ENCODE measurements around the gene MAFG.

The MAFG gene

DNA sequence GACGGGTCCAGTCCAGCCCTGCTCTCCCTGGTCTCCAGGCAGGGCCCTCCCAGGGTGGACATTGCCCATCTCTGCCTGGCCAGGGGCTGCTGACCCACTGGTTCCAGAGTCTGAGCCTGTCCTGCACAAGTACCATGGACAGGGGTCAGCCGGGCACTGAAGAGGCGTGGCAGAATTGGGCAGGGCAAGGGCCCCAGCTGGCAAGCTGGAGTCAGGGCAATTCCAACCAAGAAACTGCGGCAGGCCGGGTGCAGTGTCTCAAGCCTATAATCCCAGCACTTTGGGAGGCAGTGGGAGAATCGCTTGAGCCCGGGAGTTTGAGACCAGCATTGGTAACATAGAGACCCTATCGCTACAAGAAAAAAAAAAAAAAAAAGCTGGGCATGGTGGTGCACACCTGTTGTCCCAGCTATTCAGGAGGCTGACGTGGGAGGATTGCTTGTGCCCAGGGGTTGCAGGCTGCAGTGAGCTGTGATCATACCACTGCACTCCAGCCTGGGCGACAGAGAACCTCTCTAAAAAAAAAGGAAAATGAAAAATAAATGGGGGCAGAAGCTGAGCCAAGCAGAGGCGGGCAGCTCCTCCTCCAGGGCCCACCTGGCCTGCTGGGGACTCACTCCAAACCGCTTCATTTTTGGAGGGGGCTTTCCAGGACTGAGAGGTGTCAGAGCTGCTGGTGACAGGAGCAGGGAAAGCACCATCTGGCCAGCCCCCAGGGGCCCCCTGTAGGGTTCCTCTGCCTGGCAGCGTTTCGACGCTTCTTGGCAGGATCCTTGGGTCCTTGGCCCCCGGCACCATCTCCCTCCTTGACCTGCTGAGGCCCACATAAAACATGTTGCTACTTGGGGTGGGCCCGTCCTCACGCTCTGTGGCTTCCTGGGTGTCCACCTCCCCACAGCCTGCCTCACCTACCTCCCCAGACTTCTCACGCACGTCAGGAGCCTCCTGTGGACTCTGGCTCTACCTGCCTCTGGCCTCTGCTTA, 2.9 kb upstream of the MAFG start:
- peaks cover 8 to 83% (median 27%) of the 10 kb centered on the region in 11 experiments; a peak in 15 of 22 replicates for H4K20me1 ChIP-seq
- H3K27ac ChIP-seq: no peak overlapping the region
- peaks cover 15 to 24% (median 19%) of the 10 kb centered on the region in 11 experiments for H3K27me3 ChIP-seq
- no peaks in the 10 kb centered on the region for H3K9me3 ChIP-seq (replicated peaks in 1 of 11)
- no peak for TF ChIP-seq Cebpa-rat (IDR thresholded peaks at IDR 0.05)
- H3K4me3 ChIP-seq: no peak overlapping the region
- H3K4me2 ChIP-seq: peak overlapping the region in 10 of 11 experiments; percentile 16 to 97 (median 61); a peak in 18 of 22 replicates
- peaks cover 0 to 28% (median 18%) of the 10 kb centered on the region in 11 experiments; a peak in 11 of 22 replicates for H3K36me3 ChIP-seq
- peaks cover 29 to 81% (median 64%) of the 10 kb centered on the region in 10 experiments for H3K4me1 ChIP-seq
- peak overlapping the region in 3 of 11 experiments; percentile 32 to 52 (median 38); a peak in 3 of 22 replicates for H3K9ac ChIP-seq

DNA sequence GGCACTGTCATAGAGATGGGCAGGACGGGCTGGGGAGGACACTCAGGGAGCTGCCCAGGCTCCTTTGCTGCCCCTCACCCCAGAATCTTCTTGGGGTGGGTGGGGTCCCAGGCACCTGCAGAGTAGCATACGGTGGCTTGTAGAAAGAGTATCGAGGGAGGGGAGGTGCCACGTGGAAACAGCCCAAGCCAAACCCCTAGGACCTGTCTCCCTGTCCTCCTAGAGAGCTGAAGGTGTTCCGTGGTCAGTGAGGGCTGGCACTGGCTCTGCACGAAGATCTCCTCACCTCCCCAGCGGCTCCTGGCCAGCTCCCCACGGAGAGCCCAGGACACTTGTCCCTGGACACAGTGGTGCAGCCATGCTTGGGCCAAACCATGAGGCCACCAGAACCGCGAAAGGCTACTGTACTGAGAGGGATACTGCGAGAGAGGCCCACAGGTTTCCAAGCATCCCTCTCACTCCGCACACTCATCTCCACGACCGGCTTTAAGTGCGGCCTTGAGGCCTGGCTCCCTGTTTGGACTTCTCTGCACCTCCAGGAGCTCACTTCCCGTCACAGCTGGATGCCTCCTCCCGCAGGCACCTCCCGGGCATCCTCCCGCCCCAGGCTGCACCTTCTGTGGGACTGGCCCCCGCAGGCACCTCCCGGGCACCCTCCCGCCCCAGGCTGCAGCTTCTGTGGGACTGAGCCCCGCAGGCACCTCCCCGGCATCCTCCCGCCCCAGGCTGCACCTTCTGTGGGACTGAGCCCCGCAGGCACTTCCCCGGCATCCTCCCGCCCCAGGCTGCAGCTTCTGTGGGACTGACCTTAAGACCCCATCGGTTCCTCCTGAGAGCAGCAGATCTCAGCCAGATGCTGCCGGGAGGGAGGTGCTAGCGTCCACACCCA, 2.0 kb upstream of the MAFG start:
- Histone ChIP-seq H4K20me1 (peaks cover 10 to 81% (median 23%) of the 10 kb centered on the region in 11 experiments; a peak in 17 of 22 replicates), H3K9me3 (replicated peaks in 1 of 11) (no peaks in the 10 kb centered on the region), H3K36me3 (peaks cover 0 to 20% (median 15%) of the 10 kb centered on the region in 11 experiments; a peak in 11 of 22 replicates), H3K9ac (peak overlapping the region in 5 of 11 experiments; percentile 94 to 99 (median 97); a peak in 11 of 22 replicates), H3K4me2 (peak overlapping the region; percentile 88 to 98 (median 97)), H3K27me3 (peaks cover 15 to 24% (median 19%) of the 10 kb centered on the region in 11 experiments), H3K4me3 (peak overlapping the region in 6 of 10 experiments; percentile 91 to 98 (median 94); a peak in 9 of 20 replicates), H3K27ac (no peak overlapping the region), H3K4me1 (peaks cover 38 to 81% (median 65%) of the 10 kb centered on the region in 10 experiments)
- TF ChIP-seq Cebpa-rat (IDR thresholded peaks at IDR 0.05): no peak

DNA sequence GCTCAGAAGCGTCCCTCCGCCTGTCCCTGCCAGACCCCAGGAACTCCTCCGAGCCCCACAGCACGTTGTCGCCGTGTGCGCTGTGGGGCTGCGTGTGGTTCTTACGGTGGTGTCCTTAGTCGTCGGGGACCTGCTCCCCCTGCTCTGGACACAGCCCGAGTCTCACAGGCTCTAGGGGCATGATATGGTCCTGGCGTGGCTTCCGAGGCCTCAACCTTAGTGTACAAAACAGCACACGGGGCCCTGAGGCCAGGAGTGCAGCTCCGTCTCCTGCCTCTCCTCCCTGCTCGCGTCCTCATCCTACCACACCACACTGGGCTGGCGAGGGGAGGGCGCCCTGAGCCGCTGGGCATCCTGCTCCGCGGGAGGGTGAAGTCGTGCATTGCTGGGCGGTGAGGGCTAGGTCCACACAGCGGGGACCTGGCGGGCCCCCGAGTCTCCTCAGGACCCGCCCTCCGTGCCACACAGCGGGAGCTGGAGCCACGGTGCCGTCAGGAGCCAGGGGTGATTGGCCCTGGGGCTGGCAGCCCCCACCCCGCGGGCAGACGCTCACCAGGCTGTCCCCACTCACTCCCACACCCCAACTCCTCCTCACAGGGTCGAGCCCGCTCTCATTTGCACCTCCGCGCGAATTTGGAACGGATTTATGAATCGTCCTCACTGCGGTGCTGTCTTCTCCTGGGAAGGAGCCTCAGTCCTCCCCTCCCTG, 1.2 kb upstream of the MAFG start:
- peak overlapping the region; percentile 88 to 98 (median 97) for H3K4me2 ChIP-seq
- H3K27me3 ChIP-seq: peaks cover 15 to 24% (median 19%) of the 10 kb centered on the region in 11 experiments
- no peak for TF ChIP-seq Cebpa-rat (IDR thresholded peaks at IDR 0.05)
- H3K4me3 ChIP-seq: peak overlapping the region; percentile 91 to 99 (median 94)
- H3K27ac ChIP-seq: peak overlapping the region in 10 of 11 experiments; percentile 93 to 99 (median 98); a peak in 18 of 22 replicates
- H3K36me3 ChIP-seq: peaks cover 0 to 13% (median 8%) of the 10 kb centered on the region in 11 experiments; a peak in 9 of 22 replicates
- peaks cover 46 to 84% (median 71%) of the 10 kb centered on the region in 10 experiments for H3K4me1 ChIP-seq
- H3K9ac ChIP-seq: peak overlapping the region; percentile 89 to 99 (median 96)
- no peaks in the 10 kb centered on the region for H3K9me3 ChIP-seq (replicated peaks in 1 of 11)
- H4K20me1 ChIP-seq: peaks cover 10 to 74% (median 27%) of the 10 kb centered on the region in 11 experiments; a peak in 17 of 22 replicates

DNA sequence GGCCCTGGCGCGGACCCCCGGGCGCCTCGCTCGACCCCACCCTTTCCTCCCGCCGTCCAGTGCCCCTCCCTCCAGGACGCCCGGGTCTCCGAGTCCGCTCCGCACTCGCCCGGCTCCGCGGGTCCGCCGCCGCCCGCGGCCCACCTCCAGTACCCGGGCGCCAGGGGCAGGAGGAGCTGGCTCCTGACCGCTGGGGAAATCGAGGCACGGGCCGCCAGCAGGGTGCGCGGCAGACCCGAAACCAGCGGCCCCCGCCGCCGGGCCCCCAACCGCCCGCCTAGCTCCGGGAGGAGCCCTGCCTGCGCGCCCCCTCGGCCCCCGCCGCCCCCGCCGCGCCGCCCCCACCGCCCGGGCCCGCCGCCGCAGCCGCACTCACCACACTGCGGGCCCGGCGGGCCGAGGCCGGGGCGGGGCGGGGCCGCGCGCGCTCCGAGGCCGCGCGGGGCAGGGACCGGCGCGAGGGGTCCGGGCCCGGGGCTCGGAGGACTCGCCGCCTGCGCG, 333 bp downstream of the MAFG start:
- peak overlapping the region; percentile 98 to 100 (median 100) for H3K4me2 ChIP-seq
- peaks cover 13 to 72% (median 40%) of the 10 kb centered on the region in 11 experiments; a peak in 20 of 22 replicates for H4K20me1 ChIP-seq
- no peaks in the 10 kb centered on the region for H3K9me3 ChIP-seq (replicated peaks in 1 of 11)
- peak overlapping the region; percentile 89 to 99 (median 96) for H3K9ac ChIP-seq
- H3K27me3 ChIP-seq: peaks cover 15 to 24% (median 19%) of the 10 kb centered on the region in 11 experiments
- H3K27ac ChIP-seq: peak overlapping the region; percentile 88 to 99 (median 98)
- H3K36me3 ChIP-seq: peaks cover 7 to 8% (median 8%) of the 10 kb centered on the region in 11 experiments
- H3K4me3 ChIP-seq: peak overlapping the region; percentile 91 to 99 (median 94)
- peaks cover 59 to 85% (median 80%) of the 10 kb centered on the region in 10 experiments for H3K4me1 ChIP-seq
- no peak for TF ChIP-seq Cebpa-rat (IDR thresholded peaks at IDR 0.05)

DNA sequence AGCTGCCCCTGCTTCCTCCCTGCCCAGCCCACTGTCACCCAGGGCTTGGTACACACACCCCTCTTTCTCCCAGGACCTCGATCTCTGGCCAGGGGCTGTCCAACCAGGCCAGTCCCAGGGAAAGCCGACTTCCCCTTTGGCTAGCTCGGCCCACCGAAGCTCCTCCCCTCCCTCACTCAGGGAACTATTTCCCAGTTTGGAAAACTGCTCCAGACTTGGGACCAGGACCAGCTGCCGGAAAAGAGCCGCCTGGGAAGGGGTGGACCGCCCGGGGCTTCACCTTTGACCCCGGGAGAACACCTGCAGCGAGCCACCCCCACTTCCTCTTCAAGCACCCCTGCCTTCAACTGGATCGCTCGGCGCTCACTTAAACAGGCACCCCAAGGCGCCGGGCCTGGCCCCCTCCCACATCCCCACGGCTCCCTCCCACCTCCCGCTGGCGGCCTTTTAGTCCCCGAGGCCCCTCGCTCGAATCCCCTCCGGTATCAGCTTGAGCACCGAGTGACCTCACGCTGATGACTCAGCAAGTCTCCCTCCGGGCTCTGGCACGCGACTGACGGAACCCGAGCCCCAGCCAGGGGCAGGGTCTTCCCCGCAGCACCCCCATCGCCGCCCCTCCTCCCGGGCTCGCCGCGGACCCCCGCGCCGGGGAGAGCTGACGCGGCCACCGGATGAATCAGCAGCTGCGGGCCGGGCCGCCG, 934 bp downstream of the MAFG start:
- H3K27me3 ChIP-seq: peaks cover 15 to 24% (median 19%) of the 10 kb centered on the region in 11 experiments
- H3K36me3 ChIP-seq: peaks cover 10 to 14% (median 13%) of the 10 kb centered on the region in 11 experiments
- peaks cover 60 to 85% (median 80%) of the 10 kb centered on the region in 10 experiments for H3K4me1 ChIP-seq
- H3K9me3 ChIP-seq (replicated peaks in 1 of 11): no peaks in the 10 kb centered on the region
- H4K20me1 ChIP-seq: peaks cover 13 to 72% (median 46%) of the 10 kb centered on the region in 11 experiments; a peak in 19 of 22 replicates
- peak overlapping the region; percentile 88 to 99 (median 98) for H3K27ac ChIP-seq
- peak overlapping the region; percentile 98 to 100 (median 100) for H3K4me2 ChIP-seq
- H3K4me3 ChIP-seq: peak overlapping the region; percentile 91 to 99 (median 94)
- peak overlapping the region; percentile 89 to 99 (median 96) for H3K9ac ChIP-seq
- TF ChIP-seq Cebpa-rat (IDR thresholded peaks at IDR 0.05): no peak

DNA sequence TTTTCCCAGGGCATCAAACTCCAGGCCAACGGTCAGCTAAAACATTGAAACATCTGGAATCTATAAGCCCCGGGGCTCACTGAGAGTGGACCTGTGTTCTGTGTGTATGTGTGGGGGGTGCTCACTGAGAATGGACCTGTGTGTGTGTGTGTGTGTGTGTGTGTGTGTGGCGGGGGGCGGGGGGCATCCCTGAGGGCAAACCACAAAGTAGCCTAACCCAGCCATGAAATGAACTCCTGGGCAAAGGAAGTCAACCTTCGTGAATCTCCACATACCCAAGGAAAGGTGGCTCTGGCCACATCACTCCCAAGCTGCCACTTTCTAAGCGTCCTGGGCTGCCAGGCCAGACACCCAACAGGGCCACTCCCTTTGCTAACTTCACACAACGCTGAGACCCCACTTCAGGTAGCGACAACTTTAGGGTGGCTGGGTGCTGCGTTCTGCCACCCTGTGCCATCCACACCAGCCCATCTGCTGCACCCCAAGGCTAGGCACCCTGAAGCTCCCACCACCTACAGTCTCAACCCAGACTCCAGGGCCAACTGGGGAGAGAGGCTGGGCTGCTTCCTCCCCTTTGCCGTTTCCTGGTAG, 1.6 kb downstream of the MAFG start:
- no peak for TF ChIP-seq Cebpa-rat (IDR thresholded peaks at IDR 0.05)
- peak overlapping the region; percentile 98 to 100 (median 100) for H3K4me2 ChIP-seq
- H3K36me3 ChIP-seq: peaks cover 15 to 21% (median 18%) of the 10 kb centered on the region in 11 experiments
- peak overlapping the region; percentile 88 to 99 (median 98); a peak in 21 of 22 replicates for H3K27ac ChIP-seq
- peaks cover 65 to 85% (median 80%) of the 10 kb centered on the region in 10 experiments for H3K4me1 ChIP-seq
- peak overlapping the region; percentile 91 to 99 (median 94) for H3K4me3 ChIP-seq
- peak overlapping the region; percentile 89 to 99 (median 96) for H3K9ac ChIP-seq
- H3K9me3 ChIP-seq (replicated peaks in 1 of 11): no peaks in the 10 kb centered on the region
- peaks cover 15 to 24% (median 19%) of the 10 kb centered on the region in 11 experiments for H3K27me3 ChIP-seq
- peaks cover 16 to 73% (median 44%) of the 10 kb centered on the region in 11 experiments; a peak in 21 of 22 replicates for H4K20me1 ChIP-seq
